RWPE2 (cell line): ENCODE results near the gene PADI6.

Experiments
- ATAC-seq: fragments of 200-7000 bp; cut with Tn5 transposase; 3 replicates; pipeline ENCODE4 v1.9.1; 2021; ENCODE audit warnings: low read depth
- DNase-seq: peaks from one replicate; pipeline ENCODE4 v3.0.0-alpha.2; 2020; ENCODE audit warnings: low spot score
- H3K27ac ChIP-seq: fragments of 450-650 bp; 2 replicates; pipeline ENCODE4 v1.5.1; 2017; ENCODE audit warnings: mild to moderate bottlenecking; ENCODE audit not compliant: poor library complexity, severe bottlenecking
- H3K27me3 ChIP-seq: fragments of 250-450 bp; sonication (Bioruptor Pico); 2 replicates; pipeline ENCODE4 v1.5.1; 2021; ENCODE audit warnings: mild to moderate bottlenecking, moderate library complexity; ENCODE audit not compliant: insufficient read depth, poor library complexity, severe bottlenecking
- H3K36me3 ChIP-seq: fragments of 250-450 bp; sonication (Bioruptor Pico); 2 replicates; pipeline ENCODE4 v1.5.1; 2020; ENCODE audit warnings: low read depth, mild to moderate bottlenecking, moderate library complexity
- H3K4me1 ChIP-seq: fragments of 250-450 bp; sonication (Bioruptor Pico); 2 replicates; pipeline ENCODE4 v1.5.1; 2021; ENCODE audit warnings: mild to moderate bottlenecking, moderate library complexity; ENCODE audit not compliant: insufficient read depth, poor library complexity, severe bottlenecking
- H3K4me3 ChIP-seq: fragments of 250-450 bp; sonication (Bioruptor Pico); 2 replicates; pipeline ENCODE4 v1.5.1; 2021; ENCODE audit warnings: mild to moderate bottlenecking, moderate library complexity; ENCODE audit not compliant: severe bottlenecking
- H3K9me3 ChIP-seq: fragments of 250-450 bp; sonication (Bioruptor Pico); 2 replicates; pipeline ENCODE4 v1.5.1; 2021; ENCODE audit warnings: mild to moderate bottlenecking, moderate library complexity; ENCODE audit not compliant: severe bottlenecking
- TF ChIP-seq, protein P1 (sequence below): fragments of 450-650 bp; IDR thresholded peaks from one replicate; pipeline ENCODE4 v1.5.1; 2017; ENCODE audit warnings: mild to moderate bottlenecking, moderate library complexity; ENCODE audit not compliant: poor library complexity, severe bottlenecking

Gene PADI6

DNA sequence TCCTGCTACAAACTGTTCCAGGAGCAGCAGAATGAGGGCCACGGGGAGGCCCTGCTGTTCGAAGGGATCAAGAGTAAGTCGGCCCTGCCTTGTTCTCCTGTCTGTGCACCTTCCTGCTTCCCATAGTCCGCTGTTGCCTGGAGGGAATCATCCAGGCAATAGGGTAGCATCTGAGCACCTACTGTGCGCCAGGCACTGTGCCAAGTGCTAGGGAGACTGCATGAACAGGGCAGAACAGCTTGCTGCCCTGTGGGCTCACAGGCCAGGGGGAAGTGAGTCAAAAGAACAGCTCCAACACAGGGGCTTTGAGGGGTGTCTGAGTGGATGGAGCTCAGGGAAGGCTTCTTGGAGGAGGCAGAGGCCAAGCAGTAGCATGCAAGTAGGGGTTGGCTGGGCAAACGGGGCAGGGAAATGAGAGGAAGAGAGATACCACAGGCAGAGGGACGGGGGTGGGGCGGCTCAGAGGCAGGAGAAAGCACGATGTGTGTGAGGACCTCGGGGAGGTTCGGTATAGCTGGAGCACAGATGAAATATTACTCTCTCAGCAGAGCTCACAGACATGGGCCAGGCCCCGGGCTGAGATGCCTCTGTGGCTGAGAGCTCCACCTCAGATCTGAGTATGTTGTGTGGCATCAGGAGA is 15.5 kb upstream of the PADI6 start:
- no peaks in the 10 kb centered on the region for H3K9me3 ChIP-seq
- no peak overlapping the region for H3K27ac ChIP-seq
- DNase-seq (no peak), ATAC-seq (no peak)
- H3K4me3 ChIP-seq: no peak overlapping the region
- no peaks in the 10 kb centered on the region for H3K36me3 ChIP-seq
- no peaks in the 10 kb centered on the region for H3K27me3 ChIP-seq
- no peaks in the 10 kb centered on the region for H3K4me1 ChIP-seq
- TF ChIP-seq, protein P1, sequence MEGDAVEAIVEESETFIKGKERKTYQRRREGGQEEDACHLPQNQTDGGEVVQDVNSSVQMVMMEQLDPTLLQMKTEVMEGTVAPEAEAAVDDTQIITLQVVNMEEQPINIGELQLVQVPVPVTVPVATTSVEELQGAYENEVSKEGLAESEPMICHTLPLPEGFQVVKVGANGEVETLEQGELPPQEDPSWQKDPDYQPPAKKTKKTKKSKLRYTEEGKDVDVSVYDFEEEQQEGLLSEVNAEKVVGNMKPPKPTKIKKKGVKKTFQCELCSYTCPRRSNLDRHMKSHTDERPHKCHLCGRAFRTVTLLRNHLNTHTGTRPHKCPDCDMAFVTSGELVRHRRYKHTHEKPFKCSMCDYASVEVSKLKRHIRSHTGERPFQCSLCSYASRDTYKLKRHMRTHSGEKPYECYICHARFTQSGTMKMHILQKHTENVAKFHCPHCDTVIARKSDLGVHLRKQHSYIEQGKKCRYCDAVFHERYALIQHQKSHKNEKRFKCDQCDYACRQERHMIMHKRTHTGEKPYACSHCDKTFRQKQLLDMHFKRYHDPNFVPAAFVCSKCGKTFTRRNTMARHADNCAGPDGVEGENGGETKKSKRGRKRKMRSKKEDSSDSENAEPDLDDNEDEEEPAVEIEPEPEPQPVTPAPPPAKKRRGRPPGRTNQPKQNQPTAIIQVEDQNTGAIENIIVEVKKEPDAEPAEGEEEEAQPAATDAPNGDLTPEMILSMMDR: no peak

GRCh38 chr1:17358557-17358956 is 13.4 kb upstream of the PADI6 start:
- H3K4me3 ChIP-seq: no peak overlapping the region
- H3K9me3 ChIP-seq: no peaks in the 10 kb centered on the region
- DNase-seq (no peak), ATAC-seq (no peak)
- no peaks in the 10 kb centered on the region for H3K4me1 ChIP-seq
- no peaks in the 10 kb centered on the region for H3K36me3 ChIP-seq
- H3K27me3 ChIP-seq: no peaks in the 10 kb centered on the region
- TF ChIP-seq, protein P1: no peak
- no peak overlapping the region for H3K27ac ChIP-seq

GRCh38 chr1:17359031-17359430 is 13.0 kb upstream of the PADI6 start:
- no peak overlapping the region for H3K27ac ChIP-seq
- DNase-seq (no peak), ATAC-seq (no peak)
- H3K9me3 ChIP-seq: no peaks in the 10 kb centered on the region
- TF ChIP-seq, protein P1: no peak
- H3K36me3 ChIP-seq: no peaks in the 10 kb centered on the region
- no peaks in the 10 kb centered on the region for H3K4me1 ChIP-seq
- H3K27me3 ChIP-seq: no peaks in the 10 kb centered on the region
- no peak overlapping the region for H3K4me3 ChIP-seq

DNA sequence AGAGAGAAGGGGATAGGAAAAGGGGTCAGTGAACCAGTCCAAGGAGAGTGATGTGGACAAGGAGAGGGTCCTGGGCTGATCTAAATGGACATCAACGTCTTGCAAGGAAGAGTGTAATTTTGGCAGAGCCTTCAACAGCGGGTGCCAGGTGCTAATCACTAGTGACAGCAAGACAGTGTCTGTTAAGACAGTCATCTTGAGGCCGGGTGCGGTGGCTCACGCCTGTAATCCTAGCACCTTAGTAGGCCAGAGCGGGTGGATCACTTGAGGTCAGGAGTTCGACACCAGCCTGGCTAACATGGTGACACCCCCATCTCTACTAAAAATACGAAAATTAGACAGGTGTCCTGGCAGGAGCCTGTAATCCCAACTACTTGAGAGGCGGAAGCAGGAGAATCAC is 12.2 kb upstream of the PADI6 start:
- Histone ChIP-seq H3K27ac (no peak overlapping the region), H3K27me3 (no peaks in the 10 kb centered on the region)
- ATAC-seq: no peak

More for the DNA sequence above, 12.2 kb upstream of the PADI6 start:
- no peak overlapping the region for H3K4me3 ChIP-seq
- no peaks in the 10 kb centered on the region for H3K36me3 ChIP-seq
- TF ChIP-seq, protein P1: no peak
- no peak for DNase-seq
- no peaks in the 10 kb centered on the region for H3K4me1 ChIP-seq
- peaks cover 2% of the 10 kb centered on the region for H3K9me3 ChIP-seq
